ENCODE data around the gene PKD1.

GRCh38 chr16:2179107-2179501, 43.4 kb upstream of the PKD1 start:
- TF ChIP-seq CTCF (tag by site-specific recombination; IDR thresholded peaks at IDR 0.05) = no peak
- TF ChIP-seq SP2 (tag by site-specific recombination; IDR thresholded peaks at IDR 0.05) = no peak
- TF ChIP-seq ZNF175 (tag by site-specific recombination; IDR thresholded peaks at IDR 0.05) = no peak
- no peak for TF ChIP-seq KLF16 (tag by site-specific recombination; IDR thresholded peaks at IDR 0.05)
- TF ChIP-seq ZFP41 (tag by site-specific recombination; IDR thresholded peaks at IDR 0.05; ENCODE audit: borderline replicate concordance) = no peak
- TF ChIP-seq ZNF274 (IDR thresholded peaks at IDR 0.05; ENCODE audit: low read length) = no peak
- TF ChIP-seq ZNF274 (tag by site-specific recombination; IDR thresholded peaks at IDR 0.05; ENCODE audit: borderline replicate concordance) = no peak
- no peak for TF ChIP-seq HIC1 (tag by site-specific recombination; IDR thresholded peaks at IDR 0.05)
